Liver (tissue), 9 donors: Measurements from ENCODE around the gene MTHFS. TPM values are rescaled to one million over a fixed set of nuclear protein-coding genes. Genes with fewer than 3 reads are reported as not detected.

Experiments
- DNase-seq: peaks from one replicate; pipeline ENCODE4 v3.0.0-alpha.2; 2017; ENCODE audit warnings: low spot score
- H3K27ac ChIP-seq, 2 donors: one replicate each; pipeline ENCODE4 v1.7.0; 2013; ENCODE audit warnings: inconsistent platforms in 2 of 2, low read length in 2 of 2, control low read depth in 1 of 2, low read depth in 1 of 2, mild to moderate bottlenecking in 1 of 2
- H3K27me3 ChIP-seq, 4 donors: one replicate each; pipeline versions ENCODE4 v1.6.1 to v1.7.0; 2013; ENCODE audit warnings: low read length in 3 of 4, inconsistent platforms in 1 of 4, mild to moderate bottlenecking in 1 of 4, moderate library complexity in 1 of 4; ENCODE audit not compliant: control insufficient read depth in 4 of 4, insufficient read depth in 4 of 4
- H3K36me3 ChIP-seq, 4 donors: one replicate each; pipeline versions ENCODE4 v1.6.1 to v1.7.0; 2013; ENCODE audit warnings: low read length in 3 of 4, mild to moderate bottlenecking in 3 of 4, low read depth in 1 of 4, moderate library complexity in 1 of 4; ENCODE audit not compliant: control insufficient read depth in 4 of 4, insufficient read depth in 3 of 4
- H3K4me1 ChIP-seq, 4 donors: one replicate each; pipeline versions ENCODE4 v1.6.1 to v1.7.0; 2013; ENCODE audit warnings: low read length in 3 of 4, mild to moderate bottlenecking in 3 of 4, moderate library complexity in 1 of 4; ENCODE audit not compliant: control insufficient read depth in 4 of 4, insufficient read depth in 4 of 4
- H3K4me3 ChIP-seq, 3 donors: one replicate each; pipeline versions ENCODE4 v1.6.1 to v1.7.0; 2013; ENCODE audit warnings: low read length in 3 of 3, control low read depth in 1 of 3, low read depth in 1 of 3, mild to moderate bottlenecking in 1 of 3
- H3K9ac ChIP-seq, 2 donors: one replicate each; pipeline ENCODE4 v1.7.0; 2013; ENCODE audit warnings: low read length in 2 of 2, mild to moderate bottlenecking in 2 of 2, moderate library complexity in 2 of 2, control low read depth in 1 of 2, low read depth in 1 of 2
- H3K9me3 ChIP-seq, 4 donors: one replicate each; pipeline versions ENCODE4 v1.6.1 to v1.7.0; 2013; ENCODE audit warnings: low read length in 3 of 4; ENCODE audit not compliant: control insufficient read depth in 4 of 4
- GABPA ChIP-seq, 2 donors: IDR thresholded peaks in 1 of 2; conservative IDR thresholded peaks in 1 of 2; 2 replicates each; pipeline ENCODE4 v1.6.1; 2016; ENCODE audit warnings: antibody characterized with exemption in 2 of 2, mild to moderate bottlenecking in 1 of 2, moderate library complexity in 1 of 2
- HNF4A ChIP-seq, 2 donors: conservative IDR thresholded peaks; 2 replicates each; pipeline ENCODE4 v1.6.1; 2016; ENCODE audit warnings: antibody characterized with exemption in 2 of 2, mild to moderate bottlenecking in 2 of 2
- HNF4G ChIP-seq: IDR thresholded peaks from 2 replicates; pipeline ENCODE4 v1.6.1; 2016; ENCODE audit warnings: antibody characterized with exemption
- RAD21 ChIP-seq, 2 donors: IDR thresholded peaks; 2 replicates each; pipeline ENCODE4 v1.6.1; 2016; ENCODE audit warnings: antibody characterized with exemption in 2 of 2, mild to moderate bottlenecking in 2 of 2
- TAF1 ChIP-seq: conservative IDR thresholded peaks from 2 replicates; pipeline ENCODE4 v1.6.1; 2016; ENCODE audit warnings: antibody characterized with exemption, mild to moderate bottlenecking
- WGBS: extraction: QIAGEN DNeasy Blood & Tissue Kit; methylation state at CpG from one replicate; pipeline ENCODE4 v1.1.7; 2013; 5-methylcytosine and 5-hydroxymethylcytosine counted together
- polyA plus RNA-seq, 2 donors: library from polyadenylated mRNA; stranded (reverse) in 1 of 2; unstranded in 1 of 2; fragments of 200-250 nt in 1 of 2; fragments of >200 nt in 1 of 2; fragmentation: Nextera tagmentation in 1 of 2; extraction: Ambion mirVana in 1 of 2; gene quantifications; one replicate each; pipeline versions ENCODE4 v1.2.1 to v1.2.3, GENCODE V29; 2013 to 2015
- total RNA-seq, 2 donors: library from RNA; depleted of rRNA; stranded (reverse); fragments of >200 nt; gene quantifications; one replicate each; pipeline ENCODE4 v1.2.3, GENCODE V29; 2014
- TF ChIP-seq, protein P1 (sequence below): fragments of 150-350 bp; IDR thresholded peaks from 2 replicates; pipeline ENCODE4 v1.5.1; 2017; ENCODE audit warnings: improper control_type of control experiment, low read depth, low read length; ENCODE audit not compliant: missing input control
- TF ChIP-seq, protein P2 (sequence below): IDR thresholded peaks from 2 replicates; pipeline ENCODE4 v1.6.1; 2016; ENCODE audit warnings: antibody characterized with exemption
- donor health status: healthy.
- donor health status: healthy.
- donor health status: healthy.
- donor health status: healthy.
- donor health status: healthy.

MTHFS gene
- total and polyA plus RNA-seq, 4 donors = 40.9 to 338 (median 157) TPM

DNA sequence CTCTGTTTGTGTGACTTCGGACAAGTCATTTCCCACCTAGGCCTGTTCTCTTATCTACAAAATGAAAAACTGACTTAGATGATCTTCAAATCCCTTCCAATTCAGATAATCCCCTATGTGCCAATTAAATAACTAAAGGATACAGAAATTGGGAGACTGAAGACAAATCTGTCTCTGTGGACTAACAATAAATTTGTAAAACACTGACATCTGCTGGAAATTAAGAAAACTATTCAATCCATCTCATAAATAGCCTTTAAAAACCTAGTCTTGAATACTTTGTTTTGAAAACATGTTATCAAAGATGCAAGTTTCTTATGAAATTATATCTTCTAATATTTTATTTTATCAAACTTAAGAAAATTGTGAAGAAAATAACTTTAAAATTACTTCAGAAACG lies 38.3 kb downstream of the MTHFS start:
- TF ChIP-seq RAD21 (IDR thresholded peaks at IDR 0.05) (peak; percentile 49 to 50), HNF4A (conservative IDR thresholded peaks at IDR 0.05) (no peak)
- no peak overlapping the region for H3K9ac ChIP-seq
- peaks cover 0 to 16% (median 10%) of the 10 kb centered on the region in 4 donors for H3K4me1 ChIP-seq
- no peak for DNase-seq
- no peak overlapping the region for H3K27ac ChIP-seq
- no peak overlapping the region for H3K4me3 ChIP-seq
- H3K36me3 ChIP-seq = peaks cover 2 to 31% (median 13%) of the 10 kb centered on the region in 4 donors
- WGBS = 90% methylated on average over 2 of the region's 2 CpGs
- H3K27me3 ChIP-seq = no peaks in the 10 kb centered on the region
- H3K9me3 ChIP-seq = no peaks in the 10 kb centered on the region

DNA sequence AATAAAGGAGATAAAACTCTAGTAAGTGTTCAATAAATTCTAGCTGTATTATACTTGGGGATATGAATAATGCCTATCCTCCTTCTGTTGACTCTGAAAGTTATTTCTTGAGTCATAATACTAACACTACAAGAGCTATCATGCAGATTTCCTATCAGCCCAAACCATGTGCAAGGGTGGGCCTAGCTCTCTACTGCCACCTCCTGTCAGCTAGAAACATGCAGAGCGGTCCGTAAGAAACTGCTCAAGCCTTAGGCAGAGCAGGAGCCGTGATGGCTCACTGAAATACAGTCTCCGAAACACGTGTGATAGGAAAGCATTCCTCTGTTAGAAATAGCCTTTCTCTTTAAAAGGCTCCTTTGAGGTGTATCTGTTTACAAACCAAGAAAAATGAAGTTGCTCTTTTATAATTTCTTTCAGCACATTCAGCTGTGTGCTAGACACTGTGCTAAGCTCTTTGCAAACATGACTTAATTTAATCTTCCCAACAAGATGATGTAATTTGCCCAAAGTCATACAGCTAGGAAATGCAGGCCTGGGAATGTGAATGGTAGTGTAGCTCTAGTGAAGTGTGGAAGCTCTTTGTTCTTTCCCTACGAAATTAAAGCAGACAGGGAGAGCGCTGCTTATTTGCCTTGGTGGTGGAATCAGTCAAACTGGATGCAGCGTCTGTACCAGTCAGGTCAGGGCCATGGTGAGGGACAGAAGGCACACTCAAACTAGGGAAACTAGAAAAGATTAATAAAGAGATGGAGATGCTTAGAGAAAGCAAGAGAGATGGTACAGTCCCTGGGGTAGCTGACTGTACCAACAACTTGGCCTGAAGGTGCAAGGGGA lies 43.1 kb downstream of the MTHFS start:
- peak; percentile 74 for DNase-seq
- H3K36me3 ChIP-seq = peaks cover 1 to 31% (median 18%) of the 10 kb centered on the region in 4 donors
- TF ChIP-seq, protein P1, sequence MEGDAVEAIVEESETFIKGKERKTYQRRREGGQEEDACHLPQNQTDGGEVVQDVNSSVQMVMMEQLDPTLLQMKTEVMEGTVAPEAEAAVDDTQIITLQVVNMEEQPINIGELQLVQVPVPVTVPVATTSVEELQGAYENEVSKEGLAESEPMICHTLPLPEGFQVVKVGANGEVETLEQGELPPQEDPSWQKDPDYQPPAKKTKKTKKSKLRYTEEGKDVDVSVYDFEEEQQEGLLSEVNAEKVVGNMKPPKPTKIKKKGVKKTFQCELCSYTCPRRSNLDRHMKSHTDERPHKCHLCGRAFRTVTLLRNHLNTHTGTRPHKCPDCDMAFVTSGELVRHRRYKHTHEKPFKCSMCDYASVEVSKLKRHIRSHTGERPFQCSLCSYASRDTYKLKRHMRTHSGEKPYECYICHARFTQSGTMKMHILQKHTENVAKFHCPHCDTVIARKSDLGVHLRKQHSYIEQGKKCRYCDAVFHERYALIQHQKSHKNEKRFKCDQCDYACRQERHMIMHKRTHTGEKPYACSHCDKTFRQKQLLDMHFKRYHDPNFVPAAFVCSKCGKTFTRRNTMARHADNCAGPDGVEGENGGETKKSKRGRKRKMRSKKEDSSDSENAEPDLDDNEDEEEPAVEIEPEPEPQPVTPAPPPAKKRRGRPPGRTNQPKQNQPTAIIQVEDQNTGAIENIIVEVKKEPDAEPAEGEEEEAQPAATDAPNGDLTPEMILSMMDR = peak; percentile 83
- TF ChIP-seq GABPA (IDR thresholded peaks at IDR 0.05 in 1 of 2, conservative IDR thresholded peaks at IDR 0.05 in 1 of 2) = no peak
- TF ChIP-seq RAD21 (IDR thresholded peaks at IDR 0.05) = peak; percentile 87 to 92
- TF ChIP-seq, protein P2, sequence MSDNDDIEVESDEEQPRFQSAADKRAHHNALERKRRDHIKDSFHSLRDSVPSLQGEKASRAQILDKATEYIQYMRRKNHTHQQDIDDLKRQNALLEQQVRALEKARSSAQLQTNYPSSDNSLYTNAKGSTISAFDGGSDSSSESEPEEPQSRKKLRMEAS = peak; percentile 17
- 42% methylated on average over 8 of the region's 8 CpGs for WGBS
- no peaks in the 10 kb centered on the region for H3K27me3 ChIP-seq
- peaks cover 0 to 20% (median 13%) of the 10 kb centered on the region in 4 donors for H3K4me1 ChIP-seq
- no peak overlapping the region for H3K4me3 ChIP-seq
- peak overlapping the region in 1 of 2 donors; percentile 21 for H3K27ac ChIP-seq
- no peaks in the 10 kb centered on the region for H3K9me3 ChIP-seq
- no peak overlapping the region for H3K9ac ChIP-seq

DNA sequence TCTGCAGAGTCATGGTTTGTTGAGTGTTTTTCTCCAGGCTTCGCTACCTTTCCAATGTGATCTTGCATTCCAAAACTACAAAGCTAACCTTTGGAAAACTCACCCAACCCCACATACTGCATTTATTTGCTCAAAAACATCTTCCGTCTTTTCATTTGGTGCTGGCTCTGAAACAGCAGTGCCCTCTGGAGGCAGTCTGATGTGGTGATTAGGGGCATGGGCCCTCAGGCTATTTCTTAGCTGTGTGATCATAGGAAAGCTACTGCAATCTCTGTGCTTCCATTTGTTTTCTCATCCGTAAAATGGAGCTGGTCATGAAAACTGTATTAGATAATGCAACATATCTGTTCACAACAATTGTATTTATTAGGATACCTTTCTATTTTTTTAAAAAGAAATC lies 47.0 kb downstream of the MTHFS start:
- peaks cover 4 to 44% (median 29%) of the 10 kb centered on the region in 4 donors for H3K4me1 ChIP-seq
- no peaks in the 10 kb centered on the region for H3K27me3 ChIP-seq
- DNase-seq = no peak
- H3K27ac ChIP-seq = no peak overlapping the region
- H3K9ac ChIP-seq = no peak overlapping the region
- H3K36me3 ChIP-seq = peaks cover 1 to 41% (median 31%) of the 10 kb centered on the region in 4 donors
- H3K9me3 ChIP-seq = no peaks in the 10 kb centered on the region
- TF ChIP-seq HNF4G = no peak
- no peak for TF ChIP-seq TAF1
- TF ChIP-seq, protein P1 = peak; percentile 44
- TF ChIP-seq, protein P2 = no peak
- TF ChIP-seq RAD21 (IDR thresholded peaks at IDR 0.05) = peak; percentile 72 to 76
- 84% methylated on average over 3 of the region's 3 CpGs for WGBS
- H3K4me3 ChIP-seq = no peak overlapping the region
